ENCODE data around the gene FOXK1.
A peak's percentile ranks its signal among the peaks of the same experiment; 100 is the strongest.

FOXK1 gene

DNA sequence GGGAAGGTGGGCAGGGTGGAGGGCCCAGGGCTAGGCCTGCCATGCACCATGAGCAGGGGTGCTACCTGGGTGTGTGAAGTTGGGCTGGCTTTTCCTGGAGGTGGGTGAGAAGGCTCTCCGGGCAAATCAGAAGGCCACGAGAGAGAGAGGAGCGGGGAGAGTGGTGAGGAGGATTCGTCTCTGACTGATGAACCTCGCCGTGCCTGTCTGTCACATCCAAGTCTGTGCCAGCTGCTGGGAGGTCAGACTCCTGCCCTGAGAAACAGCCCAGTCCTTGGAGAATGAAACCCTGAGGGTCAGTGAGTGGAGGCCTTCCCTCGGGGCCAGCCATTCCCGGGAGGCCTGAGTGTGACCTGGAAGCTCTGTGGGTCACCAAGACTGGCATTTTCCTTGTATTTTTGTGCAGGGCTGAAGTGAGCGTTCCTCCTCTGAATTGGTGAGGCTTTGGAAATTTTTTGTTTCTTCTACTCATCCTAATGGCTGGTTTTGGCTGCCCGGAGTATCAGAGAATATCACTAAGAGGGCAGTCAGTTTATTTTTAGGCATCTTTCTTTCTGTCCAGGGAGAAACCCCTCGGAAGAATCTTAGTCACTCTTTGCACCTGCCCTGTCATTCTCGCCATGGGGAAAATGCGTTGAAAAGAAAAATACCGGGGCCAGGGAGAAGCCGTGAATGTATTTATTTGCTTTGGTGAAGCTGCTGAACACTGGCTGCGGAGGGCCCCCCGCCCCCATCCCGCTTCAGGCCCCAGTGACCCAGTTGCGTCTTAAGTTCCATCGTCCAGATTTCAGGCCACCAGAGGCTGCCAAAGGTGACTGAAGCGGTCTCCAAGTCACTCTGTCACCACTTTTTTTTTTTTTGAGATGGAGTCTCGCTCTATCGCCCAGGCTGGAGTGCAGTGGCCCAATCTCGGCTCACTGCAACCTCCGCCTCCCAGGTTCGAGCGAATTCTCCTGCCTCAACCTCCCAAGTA, 86.8 kb downstream of the FOXK1 start:
- no peak for FAIRE-seq

DNA sequence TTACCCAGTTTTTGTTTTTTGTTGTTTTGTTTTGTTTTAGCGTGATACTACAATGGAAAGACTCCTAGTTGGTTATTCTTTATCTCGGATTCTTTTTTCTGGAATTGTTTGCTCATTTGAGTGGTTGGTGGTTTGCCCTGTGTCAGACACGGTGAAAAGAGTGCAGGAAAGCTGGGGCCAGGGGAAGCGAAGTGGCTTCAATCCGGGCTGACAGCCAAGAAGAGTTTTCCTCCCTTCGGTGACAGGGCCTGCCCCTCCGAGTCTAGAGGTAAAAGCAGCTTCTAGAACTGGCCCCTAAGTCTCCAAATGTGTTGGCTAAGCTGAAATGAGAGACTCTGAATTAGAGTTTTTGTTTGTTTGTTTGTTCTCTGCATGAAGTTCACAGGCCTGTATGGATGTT, 87.7 kb downstream of the FOXK1 start:
- FAIRE-seq: no peak

DNA sequence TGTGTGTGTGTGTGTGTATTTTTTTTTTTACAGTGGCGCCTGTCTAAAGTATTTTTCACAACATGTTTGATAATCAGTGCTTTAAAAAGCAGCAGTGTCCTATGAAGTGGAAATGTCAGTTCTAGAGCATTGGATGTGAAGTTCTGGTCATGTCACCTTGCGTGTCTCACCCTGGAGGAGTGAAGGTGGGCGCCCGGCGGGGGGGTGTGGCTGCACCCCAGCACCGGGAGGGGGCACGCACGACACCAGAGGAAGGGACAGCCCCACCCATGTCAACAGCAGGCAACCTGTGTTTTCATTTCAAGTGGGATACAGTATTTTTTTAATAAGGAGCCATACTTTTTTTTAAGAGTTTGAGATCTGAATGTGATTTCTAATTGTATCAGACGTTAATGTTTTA, 88.8 kb downstream of the FOXK1 start:
- FAIRE-seq: no peak

DNA sequence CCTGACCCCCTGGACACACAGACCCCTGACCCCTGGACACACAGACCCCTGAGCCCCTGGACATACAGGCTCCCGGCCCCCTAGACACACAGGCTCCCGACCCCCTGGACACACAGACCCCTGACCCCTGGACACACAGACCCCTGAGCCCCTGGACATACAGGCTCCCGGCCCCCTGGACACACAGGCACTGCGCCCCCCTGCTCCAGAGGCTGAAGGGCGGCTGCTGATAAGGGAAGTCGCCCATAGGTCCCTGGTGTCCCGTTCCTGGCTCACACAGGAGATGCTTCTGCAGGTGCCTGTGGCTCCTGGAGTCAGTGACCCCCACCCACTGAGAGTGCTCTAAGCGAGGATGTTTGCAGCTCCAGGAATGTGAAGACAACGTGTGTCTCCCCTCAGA, 89.6 kb downstream of the FOXK1 start:
- FAIRE-seq: no peak

DNA sequence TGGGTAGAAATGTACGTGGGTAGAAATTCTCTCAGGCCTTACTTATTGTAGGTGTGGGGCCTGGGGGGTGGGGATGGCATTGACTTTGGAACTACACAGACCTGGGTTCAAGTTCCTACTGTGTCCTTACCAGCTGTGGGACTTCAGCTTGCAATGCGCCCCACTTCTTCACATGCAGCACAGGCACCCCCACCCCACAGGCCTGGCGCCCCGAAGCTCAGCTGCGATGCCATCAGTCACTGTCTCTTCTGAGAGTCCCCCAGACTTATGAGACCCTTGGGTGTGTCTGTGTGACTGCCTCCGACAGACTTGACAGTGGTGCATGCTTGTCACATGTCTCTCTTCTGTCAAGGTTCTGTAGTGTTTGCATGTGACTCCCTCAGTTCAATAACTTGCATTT, 90.2 kb downstream of the FOXK1 start:
- no peak for FAIRE-seq

DNA sequence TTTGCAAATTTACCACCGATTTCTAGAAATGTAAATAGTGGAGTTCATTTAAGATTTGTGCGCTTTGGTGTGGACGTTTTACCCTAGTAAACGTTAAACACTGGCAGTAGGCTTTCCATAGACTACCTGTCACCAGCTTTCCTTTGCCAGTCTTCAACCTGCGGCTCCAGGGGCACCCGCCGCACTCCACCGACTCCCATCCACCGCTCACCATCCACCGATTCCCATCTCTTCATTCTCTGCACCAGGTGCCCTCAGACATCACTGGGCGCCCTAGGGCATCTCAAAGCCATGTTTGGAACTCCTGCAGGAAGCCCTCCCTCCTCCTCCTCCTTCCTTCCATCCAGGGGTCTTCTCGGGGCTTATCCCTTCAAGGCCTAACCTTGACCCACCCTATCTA, 91.9 kb downstream of the FOXK1 start:
- FAIRE-seq: no peak

DNA sequence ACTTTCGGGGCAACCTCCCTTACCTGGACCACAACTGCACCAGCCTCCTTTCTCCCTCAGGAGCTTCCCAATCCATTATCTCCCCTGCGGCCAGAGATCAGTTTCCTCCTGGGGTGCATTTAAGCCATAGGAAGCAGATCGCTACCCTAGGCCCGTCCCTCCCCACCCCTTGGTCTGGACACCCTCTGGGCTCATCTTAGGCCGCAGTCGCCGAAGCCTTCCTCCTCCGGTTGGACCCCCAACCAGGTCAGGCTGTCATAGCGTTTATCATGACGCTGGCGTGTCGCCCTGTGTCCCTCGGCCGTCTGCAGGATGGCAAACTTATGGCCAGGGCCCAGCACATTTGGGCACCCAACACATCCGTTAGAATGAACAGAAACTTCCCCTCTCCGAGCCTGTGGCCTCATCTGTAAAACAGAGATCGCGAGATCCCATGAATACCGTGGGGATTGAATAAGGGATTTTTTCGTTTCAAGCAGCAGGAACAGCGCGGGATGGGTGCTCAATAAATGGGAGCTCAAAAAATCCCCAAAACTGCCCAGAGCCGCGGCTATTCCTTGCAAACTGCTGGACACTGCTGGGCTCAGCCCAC, 92.7 kb downstream of the FOXK1 start:
- no peak for FAIRE-seq

DNA sequence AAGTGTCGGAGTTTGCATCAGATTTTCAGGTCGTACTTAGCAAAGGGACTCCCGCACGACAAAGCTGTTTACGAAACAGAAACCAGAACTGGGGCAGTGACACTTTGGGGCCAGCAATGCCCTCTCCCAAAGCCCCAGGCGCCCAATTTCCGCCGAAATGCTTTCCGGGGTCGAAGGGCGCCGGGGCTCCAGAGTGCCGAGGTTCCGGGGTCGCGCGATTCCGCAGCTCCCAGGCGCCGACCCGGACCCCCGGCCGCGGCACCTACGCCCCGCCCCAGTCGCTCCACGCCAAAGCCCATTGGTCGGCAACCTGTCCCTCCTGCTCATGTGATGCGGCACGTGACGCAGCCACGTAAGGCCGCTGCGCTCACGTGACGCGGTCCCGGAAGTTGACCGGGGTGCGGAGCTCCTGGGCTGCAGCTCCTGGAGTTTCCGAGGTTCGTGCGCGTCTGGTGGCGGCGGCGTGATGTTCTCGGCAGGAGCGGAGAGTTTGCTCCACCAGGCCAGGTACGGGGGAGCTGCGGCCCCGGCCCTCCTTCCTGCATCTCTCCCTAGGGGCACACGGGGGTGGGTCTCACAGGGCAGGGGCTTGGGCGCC, 93.3 kb downstream of the FOXK1 start, which contains the start of gene AP5Z1:
TSS of gene AP5Z1 (plus strand) at position 374 of the 598 bp plus-strand sequence. CDS start at position 467, 93 bp downstream.
- no peak for FAIRE-seq

DNA sequence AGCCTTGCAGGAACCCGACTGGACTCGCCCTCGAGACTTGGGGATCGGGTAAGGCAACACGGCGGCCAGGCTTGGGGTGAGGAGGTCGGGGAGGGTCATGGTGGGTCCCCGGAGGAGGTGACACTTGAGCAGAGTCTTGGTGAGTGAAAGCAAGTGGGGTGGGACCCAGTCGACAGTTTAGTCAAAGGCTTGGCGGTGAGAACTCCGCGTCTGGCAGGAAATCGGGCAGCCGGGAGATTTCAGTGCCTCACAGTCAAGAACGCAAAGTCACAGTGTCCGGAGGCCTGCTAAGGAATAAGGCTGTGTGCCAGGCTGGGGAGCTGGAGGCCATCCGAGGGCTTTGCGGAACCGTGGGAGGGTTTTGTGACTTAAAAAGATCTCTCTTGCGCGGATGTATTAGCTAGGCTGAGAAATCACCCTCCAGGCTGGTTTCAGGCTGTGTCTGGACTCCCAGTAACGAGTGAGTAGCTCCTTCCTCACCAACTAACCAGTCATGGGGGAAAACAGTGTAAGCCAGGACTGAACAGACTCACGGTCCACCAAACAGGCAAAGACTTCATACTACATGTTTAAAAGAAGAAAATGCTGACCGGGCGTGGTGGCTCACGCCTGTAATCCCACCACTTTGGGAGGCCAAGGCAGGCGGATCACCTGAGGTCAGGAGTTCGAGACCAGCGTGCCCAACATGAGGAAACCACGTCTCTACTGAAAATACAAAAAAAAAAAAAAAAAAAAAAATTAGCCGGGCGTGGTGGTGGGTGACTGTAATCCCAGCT, 93.9 kb downstream of the FOXK1 start:
- FAIRE-seq: no peak

DNA sequence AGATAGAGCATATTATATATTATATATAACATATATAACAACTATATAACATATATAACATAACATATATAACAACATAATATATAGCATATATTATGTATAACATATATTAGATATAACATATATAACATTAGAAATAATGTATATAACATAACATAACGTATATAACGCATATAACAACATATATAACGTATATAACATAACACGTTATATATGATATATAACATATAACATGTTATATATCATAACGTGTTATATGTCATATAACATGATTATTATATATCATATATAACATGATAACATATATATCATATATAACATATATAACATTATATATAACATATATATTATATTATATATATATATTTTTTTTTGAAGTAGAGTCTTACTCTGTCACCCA, 97.0 kb downstream of the FOXK1 start:
- peak; percentile 98 for FAIRE-seq

DNA sequence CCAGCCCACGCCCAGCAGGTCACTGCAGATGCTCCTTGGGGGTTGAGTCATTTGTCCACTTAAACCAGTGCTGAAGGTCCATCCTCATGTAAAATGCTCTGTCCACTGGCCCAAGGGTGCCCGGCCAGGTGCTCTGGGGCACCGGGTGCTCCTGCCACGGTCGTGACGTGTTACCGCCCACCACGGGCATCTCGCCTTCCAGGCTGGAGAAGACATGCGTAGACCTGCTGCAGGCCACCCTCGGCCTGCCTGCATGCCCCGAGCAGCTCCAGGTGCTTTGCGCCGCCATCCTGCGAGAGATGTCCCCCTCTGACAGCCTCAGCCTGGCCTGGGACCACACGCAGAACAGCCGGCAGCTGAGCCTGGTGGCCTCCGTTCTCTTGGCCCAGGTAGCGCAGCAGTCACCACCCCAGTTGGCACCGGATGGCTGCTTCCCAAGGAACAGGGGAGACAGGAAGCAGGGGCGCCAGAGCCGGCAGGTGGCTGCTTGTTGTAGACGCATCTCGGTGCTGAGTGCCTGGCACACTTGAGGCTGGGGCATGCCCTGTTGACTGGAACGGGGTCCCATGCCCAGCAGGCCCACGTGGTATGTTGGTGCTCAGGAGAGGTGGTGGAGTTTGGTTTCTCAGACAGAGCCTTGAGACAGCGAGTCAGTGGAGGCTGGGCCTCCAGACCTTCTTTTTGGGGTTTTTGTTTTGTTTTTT, 99.4 kb downstream of the FOXK1 start:
- no peak for FAIRE-seq

DNA sequence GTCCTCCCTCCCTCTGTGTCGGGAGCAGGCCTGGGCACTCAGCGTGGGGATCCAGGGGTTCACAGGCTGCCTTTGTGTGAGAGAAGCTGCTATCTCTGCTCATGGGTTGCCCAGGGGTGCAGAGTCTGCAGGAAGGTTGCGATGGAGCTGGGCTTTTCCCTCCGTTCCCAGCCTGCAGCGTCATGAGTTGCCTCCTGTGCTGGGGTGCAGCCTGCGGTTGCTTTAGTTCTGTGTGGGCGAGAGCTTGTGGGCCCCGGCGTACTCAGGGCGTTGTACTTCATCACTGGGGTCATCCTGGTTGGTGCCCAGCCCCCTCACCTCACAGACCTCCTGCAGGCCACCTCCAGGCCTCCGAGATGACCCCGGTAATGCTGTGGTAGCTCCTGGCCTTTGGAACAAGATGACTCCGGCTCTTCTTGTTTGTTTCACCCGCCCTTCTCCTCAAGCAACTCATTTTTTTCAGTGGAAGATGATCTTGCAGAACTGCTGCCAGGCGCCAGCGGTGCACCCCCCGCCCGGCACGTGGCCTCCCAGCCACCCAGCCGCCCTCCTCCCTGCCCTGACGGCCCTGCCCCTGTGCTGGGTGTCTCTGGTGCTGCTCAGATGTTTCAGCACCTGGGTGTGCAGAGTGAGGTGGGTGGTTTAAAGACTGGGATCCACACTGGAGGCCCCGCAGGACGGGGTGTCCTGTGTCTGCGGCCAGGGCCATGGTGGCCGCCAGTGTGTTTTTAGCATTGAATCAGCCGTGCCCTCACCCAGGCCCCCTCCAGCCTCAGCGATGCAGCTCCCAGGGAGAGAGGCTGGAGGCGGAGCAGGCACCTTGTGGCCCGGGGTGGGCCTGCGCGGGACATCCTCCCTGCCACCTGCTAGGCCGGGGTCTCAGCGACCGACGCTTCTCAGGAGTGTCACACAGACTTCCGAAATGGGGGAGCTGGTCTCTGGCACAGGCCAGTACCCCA, 100.5 kb downstream of the FOXK1 start:
- FAIRE-seq: no peak

DNA sequence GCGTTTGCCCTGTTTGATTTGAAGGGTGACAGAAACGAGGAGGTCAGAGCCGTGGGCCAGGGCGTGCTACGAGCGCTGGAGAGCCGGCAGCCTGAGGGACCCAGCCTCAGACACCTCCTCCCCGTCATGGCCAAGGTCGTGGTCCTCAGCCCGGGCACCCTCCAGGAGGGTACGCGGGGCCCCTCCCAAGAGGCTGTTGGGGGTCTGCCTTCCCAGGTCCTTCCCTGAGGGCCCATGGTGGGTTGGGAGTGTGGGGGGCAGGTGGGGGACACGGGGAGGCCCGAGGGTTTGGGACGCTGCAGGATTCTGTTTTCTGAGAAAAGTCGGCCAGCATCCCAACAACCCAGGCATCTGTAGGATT, 101.2 kb downstream of the FOXK1 start:
- FAIRE-seq: no peak

DNA sequence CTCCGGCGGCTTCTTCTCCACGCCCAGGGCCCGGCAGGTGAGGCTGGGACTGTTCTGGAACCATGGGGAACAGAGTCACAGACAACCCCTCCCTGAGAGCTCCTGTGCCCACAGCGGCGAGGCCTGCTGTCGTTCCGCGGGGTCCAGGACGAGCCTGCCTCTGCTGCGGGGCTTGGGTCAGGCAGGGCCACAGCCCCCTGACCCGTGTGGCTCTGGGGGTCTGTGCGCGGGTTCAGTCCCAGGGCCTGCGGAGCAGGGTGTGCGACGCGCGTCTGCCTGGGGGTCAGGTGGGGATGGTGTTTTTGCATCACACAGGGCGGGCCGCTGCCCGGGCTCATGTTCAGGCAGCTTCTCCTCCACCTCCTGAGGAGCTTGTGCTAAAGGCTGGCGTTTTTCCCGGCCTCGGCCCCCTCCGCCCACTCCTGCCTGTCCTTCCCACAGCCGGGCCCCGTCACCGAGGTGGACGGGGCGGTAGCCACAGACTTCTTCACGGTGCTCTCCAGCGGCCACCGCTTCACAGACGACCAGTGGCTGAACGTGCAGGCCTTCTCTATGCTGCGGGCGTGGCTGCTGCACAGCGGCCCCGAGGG, 101.8 kb downstream of the FOXK1 start:
- FAIRE-seq: no peak

DNA sequence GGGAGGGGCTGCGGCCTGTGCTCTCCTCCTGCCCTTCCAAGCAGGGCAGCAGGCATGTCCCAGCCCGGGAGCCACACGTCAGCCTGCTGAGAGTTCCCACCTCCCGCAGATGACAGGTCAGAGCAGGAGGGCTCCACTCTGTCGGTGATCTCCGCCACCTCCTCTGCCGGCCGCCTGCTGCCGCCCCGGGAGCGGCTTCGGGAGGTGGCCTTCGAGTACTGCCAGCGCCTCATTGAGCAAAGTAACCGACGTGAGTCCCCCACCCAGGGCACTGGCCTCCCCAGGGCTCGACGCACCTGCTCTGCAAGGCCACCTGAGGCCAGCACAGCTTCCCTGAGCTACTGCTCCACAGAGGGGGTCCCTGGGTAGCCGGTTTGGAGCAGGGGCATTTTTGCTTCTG, 102.7 kb downstream of the FOXK1 start:
- no peak for FAIRE-seq

DNA sequence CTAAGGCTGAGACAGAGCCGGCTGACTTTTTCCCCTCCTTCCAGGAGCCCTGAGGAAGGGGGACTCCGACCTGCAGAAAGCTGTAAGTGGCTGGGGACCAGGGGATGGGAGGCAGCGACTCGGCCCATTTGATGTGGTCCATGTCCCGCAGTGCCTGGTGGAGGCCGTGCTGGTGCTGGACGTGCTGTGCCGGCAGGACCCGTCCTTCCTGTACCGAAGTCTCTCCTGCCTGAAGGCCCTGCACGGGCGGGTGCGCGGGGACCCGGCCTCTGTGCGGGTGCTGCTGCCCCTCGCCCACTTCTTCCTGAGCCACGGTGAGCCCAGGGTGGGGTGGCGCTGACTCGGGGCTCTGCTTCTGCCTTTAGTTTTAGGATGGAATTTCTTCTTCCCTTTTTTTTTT, 103.3 kb downstream of the FOXK1 start:
- no peak for FAIRE-seq

DNA sequence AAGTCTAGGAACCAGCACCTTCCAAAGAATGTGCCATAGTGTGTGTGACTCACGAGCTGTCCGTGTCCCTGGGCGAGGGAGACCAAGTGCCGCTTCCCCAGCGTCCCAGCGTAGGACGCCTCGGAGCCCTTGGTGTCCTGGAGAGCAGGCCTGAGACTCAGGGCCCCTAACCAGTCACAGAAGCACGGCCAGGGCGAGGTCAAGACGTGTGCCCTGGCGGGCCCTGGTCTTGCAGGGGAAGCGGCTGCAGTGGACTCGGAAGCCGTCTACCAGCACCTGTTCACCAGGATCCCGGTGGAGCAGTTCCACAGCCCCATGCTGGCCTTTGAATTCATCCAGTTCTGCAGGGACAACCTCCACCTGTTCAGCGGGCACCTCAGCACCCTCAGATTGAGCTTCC, 103.9 kb downstream of the FOXK1 start:
- FAIRE-seq: no peak

DNA sequence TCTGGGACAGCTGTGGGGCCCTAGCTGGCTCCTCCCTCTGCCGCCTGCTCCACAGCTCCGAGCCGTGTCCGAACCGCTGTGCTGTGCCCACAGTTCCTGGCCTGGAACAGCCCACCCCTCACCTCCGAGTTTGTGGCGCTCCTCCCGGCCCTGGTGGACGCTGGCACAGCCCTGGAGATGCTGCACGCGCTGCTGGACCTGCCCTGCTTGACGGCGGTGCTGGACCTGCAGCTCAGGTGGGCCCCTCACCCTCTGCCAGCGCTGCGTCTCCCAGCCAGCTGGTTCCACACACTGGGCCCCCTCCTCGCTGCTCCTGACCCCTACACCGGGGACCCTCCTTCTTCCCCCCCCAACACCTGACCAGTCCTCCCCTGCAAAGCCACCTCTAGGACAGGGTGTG, 105.4 kb downstream of the FOXK1 start:
- no peak for FAIRE-seq

DNA sequence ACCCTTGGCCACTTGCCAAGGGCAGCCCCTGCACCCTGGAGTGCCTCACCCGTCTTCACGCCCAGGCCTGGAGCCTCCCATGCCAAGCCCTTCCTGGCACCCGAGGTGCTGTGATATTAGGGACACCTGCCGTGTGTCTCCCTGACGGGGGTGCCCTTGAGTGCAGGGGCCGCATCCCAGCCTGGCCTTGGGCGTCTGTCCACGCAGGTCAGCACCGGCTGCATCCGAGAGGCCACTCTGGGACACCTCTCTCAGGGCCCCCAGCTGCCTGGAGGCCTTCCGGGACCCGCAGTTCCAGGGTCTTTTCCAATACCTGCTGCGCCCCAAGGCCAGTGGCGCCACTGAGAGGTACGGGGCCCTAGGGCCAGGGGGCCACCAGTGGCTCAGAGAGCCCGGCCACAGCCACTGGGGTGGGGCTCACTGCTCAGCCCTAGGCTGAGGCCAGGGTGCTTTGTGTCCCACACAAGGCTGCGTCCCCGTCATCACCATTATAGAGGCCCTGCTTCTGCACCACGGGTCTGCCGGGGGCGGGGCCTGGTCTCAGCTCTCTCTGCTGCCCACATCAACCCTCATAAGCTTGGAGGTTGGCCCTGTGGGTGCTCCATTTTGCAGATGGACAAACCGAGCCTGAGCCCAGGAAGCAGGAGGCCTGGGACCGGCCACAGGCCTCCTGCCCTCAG, 106.0 kb downstream of the FOXK1 start:
- no peak for FAIRE-seq

DNA sequence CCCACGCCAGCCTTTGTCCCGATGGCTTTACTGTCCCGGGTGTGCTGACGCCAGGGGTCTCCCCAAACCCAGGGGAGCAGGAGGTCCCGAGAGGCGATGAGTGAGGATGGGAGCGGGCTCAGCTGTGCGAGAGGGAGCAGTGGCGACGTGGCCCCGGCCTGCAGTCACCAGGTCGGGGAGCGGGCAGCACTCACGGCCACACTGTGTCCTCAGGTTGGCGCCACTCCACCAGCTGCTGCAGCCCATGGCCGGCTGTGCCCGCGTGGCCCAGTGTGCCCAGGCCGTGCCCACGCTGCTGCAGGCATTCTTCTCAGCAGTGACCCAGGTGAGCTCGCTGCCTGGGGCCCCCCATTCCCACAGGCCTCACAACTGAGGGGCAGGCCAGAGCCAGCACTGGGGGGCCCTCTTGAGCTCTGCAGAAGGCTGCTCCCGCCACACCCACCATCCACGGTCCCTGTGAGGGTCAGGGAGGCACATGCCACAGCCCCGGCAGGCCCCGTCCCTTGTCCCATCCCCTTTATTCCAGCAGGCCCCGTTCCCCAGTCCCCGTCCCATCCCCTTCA, 106.6 kb downstream of the FOXK1 start:
- no peak for FAIRE-seq
